Measurements from ENCODE around the gene MSRB3.

GRCh38 chr12:65274602-65275272, 3.7 kb upstream of the MSRB3 start:
- TF ChIP-seq CTCF (IDR thresholded peaks at IDR 0.05) (no peak), POLR2A (IDR thresholded peaks at IDR 0.05) (no peak), EP300 (IDR thresholded peaks at IDR 0.05) (no peak)

Measured in ovary (tissue), 3 donors.